Parathyroid adenoma (tissue), 2 donors: ENCODE data around the gene SAE1.

Source experiments
- H2AFZ ChIP-seq: fragments of 300-600 bp; sonication (generic); one replicate; pipeline ENCODE4 v1.7.0; 2017; ENCODE audit warnings: antibody characterized with exemption, mild to moderate bottlenecking
- H3K27ac ChIP-seq: fragments of 300-600 bp; sonication (generic); one replicate; pipeline ENCODE4 v1.7.0; 2017
- H3K27me3 ChIP-seq: fragments of 300-600 bp; sonication (generic); one replicate; pipeline ENCODE4 v1.7.0; 2017; ENCODE audit warnings: low read length; ENCODE audit not compliant: control insufficient read depth, insufficient read depth
- H3K36me3 ChIP-seq: fragments of 300-600 bp; sonication (generic); one replicate; pipeline ENCODE4 v1.7.0; 2017; ENCODE audit warnings: low read length; ENCODE audit not compliant: control insufficient read depth, insufficient read depth
- H3K4me1 ChIP-seq: fragments of 300-600 bp; sonication (generic); one replicate; pipeline ENCODE4 v1.7.0; 2017; ENCODE audit warnings: control low read depth
- H3K4me2 ChIP-seq: fragments of 300-600 bp; sonication (generic); one replicate; pipeline ENCODE4 v1.7.0; 2017; ENCODE audit warnings: low read length
- H3K4me3 ChIP-seq: fragments of 300-600 bp; sonication (generic); one replicate; pipeline ENCODE4 v1.7.0; 2017; ENCODE audit warnings: low read depth, low read length
- H3K79me2 ChIP-seq: fragments of 300-600 bp; sonication (generic); one replicate; pipeline ENCODE4 v1.7.0; 2017; ENCODE audit warnings: control low read depth
- H3K9ac ChIP-seq: fragments of 300-600 bp; sonication (generic); one replicate; pipeline ENCODE4 v1.7.0; 2017; ENCODE audit warnings: mild to moderate bottlenecking
- H3K9me3 ChIP-seq: fragments of 300-600 bp; sonication (generic); one replicate; pipeline ENCODE4 v1.7.0; 2017; ENCODE audit warnings: low read length; ENCODE audit not compliant: control insufficient read depth
- CTCF ChIP-seq: fragments of 300-600 bp; sonication (generic); IDR thresholded peaks from one replicate; pipeline ENCODE4 v1.7.0; 2017; ENCODE audit warnings: antibody characterized with exemption, mild to moderate bottlenecking
- donor health status: primary hyperparathyroidism.

The SAE1 gene

GRCh38 chr19:47190167-47190727, 59.6 kb downstream of the SAE1 start:
- peaks cover 12% of the 10 kb centered on the region for H3K4me1 ChIP-seq

GRCh38 chr19:47195434-47195833, 64.8 kb downstream of the SAE1 start:
- no peaks in the 10 kb centered on the region for H3K9me3 ChIP-seq
- TF ChIP-seq CTCF: no peak
- H3K4me3 ChIP-seq: no peak overlapping the region
- H2AFZ ChIP-seq: no peak overlapping the region
- H3K4me2 ChIP-seq: no peak overlapping the region
- H3K36me3 ChIP-seq: no peaks in the 10 kb centered on the region
- H3K4me1 ChIP-seq: peaks cover 4% of the 10 kb centered on the region
- H3K9ac ChIP-seq: no peak overlapping the region
- H3K27ac ChIP-seq: no peak overlapping the region
- H3K79me2 ChIP-seq: peaks cover 2% of the 10 kb centered on the region
- H3K27me3 ChIP-seq: no peaks in the 10 kb centered on the region

More at GRCh38 chr19:47190167-47190727, 59.6 kb downstream of the SAE1 start:
- H3K4me2 ChIP-seq: peak overlapping the region; percentile 21
- H3K9me3 ChIP-seq: no peaks in the 10 kb centered on the region
- no peak for TF ChIP-seq CTCF
- no peak overlapping the region for H3K9ac ChIP-seq
- H3K27me3 ChIP-seq: no peaks in the 10 kb centered on the region
- peak overlapping the region; percentile 67 for H2AFZ ChIP-seq
- H3K79me2 ChIP-seq: no peaks in the 10 kb centered on the region
- H3K4me3 ChIP-seq: no peak overlapping the region
- peak overlapping the region; percentile 11 for H3K27ac ChIP-seq
- H3K36me3 ChIP-seq: no peaks in the 10 kb centered on the region

- Histone ChIP-seq H3K9ac (no peak overlapping the region), H3K79me2 (peaks cover 2% of the 10 kb centered on the region), H3K4me3 (no peak overlapping the region), H3K36me3 (no peaks in the 10 kb centered on the region), H2AFZ (no peak overlapping the region), H3K4me2 (no peak overlapping the region), H3K27me3 (no peaks in the 10 kb centered on the region), H3K4me1 (no peaks in the 10 kb centered on the region), H3K27ac (no peak overlapping the region), H3K9me3 (no peaks in the 10 kb centered on the region)
- TF ChIP-seq CTCF: no peak
Observed at GRCh38 chr19:47197141-47197540, 66.5 kb downstream of the SAE1 start.

- H2AFZ ChIP-seq: no peak overlapping the region
- no peak for TF ChIP-seq CTCF
- no peaks in the 10 kb centered on the region for H3K9me3 ChIP-seq
- H3K27ac ChIP-seq: no peak overlapping the region
- H3K4me3 ChIP-seq: no peak overlapping the region
- H3K79me2 ChIP-seq: peaks cover 2% of the 10 kb centered on the region
- H3K27me3 ChIP-seq: no peaks in the 10 kb centered on the region
- no peak overlapping the region for H3K9ac ChIP-seq
- no peak overlapping the region for H3K4me2 ChIP-seq
- no peaks in the 10 kb centered on the region for H3K36me3 ChIP-seq
- peaks cover 13% of the 10 kb centered on the region for H3K4me1 ChIP-seq
Observed at GRCh38 chr19:47200530-47200929, 69.9 kb downstream of the SAE1 start.

- H3K4me1 ChIP-seq: peaks cover 13% of the 10 kb centered on the region
- H2AFZ ChIP-seq: no peak overlapping the region
- H3K4me3 ChIP-seq: no peak overlapping the region
- peaks cover 2% of the 10 kb centered on the region for H3K79me2 ChIP-seq
- H3K9ac ChIP-seq: no peak overlapping the region
- no peaks in the 10 kb centered on the region for H3K27me3 ChIP-seq
- no peak for TF ChIP-seq CTCF
- H3K9me3 ChIP-seq: no peaks in the 10 kb centered on the region
- H3K27ac ChIP-seq: peak overlapping the region; percentile 34
- H3K4me2 ChIP-seq: no peak overlapping the region
- H3K36me3 ChIP-seq: no peaks in the 10 kb centered on the region
Observed at GRCh38 chr19:47203254-47203653, 72.6 kb downstream of the SAE1 start.
